HepG2 (cell line): Measurements from ENCODE around the gene CYB5R3. TPM values are rescaled to one million over a fixed set of nuclear protein-coding genes. Genes with fewer than 3 reads are reported as not detected.
"Not testable (repeated sequence)": the region's sequence is repeated elsewhere in the genome, so short reads cannot be mapped to it uniquely, and the experiment has no call there.

Experiments used
- ATAC-seq: fragments of 200-7000 bp; cut with Tn5 transposase; 3 replicates; pipeline ENCODE4 v1.9.1; 2020; ENCODE audit warnings: mild to moderate bottlenecking, moderate library complexity
- BruUV-seq: library from RNA; stranded (reverse); fragments of 400-500 nt; replicated peaks from 2 replicates; lab custom pipeline; 2021; lab: Mats Ljungman, UMichigan
- CTCF ChIA-PET: fragments of 300-600 bp; formaldehyde crosslinking; extraction: SDS; loops from one replicate; lab custom pipeline; 2021; ENCODE audit warnings: low total read pairs, inconsistent platforms, low intra/inter-chr PET ratio; lab: Yijun Ruan, JAX
- POLR2A ChIA-PET: fragments of 350-600 bp; sonication (Branson Sonifier 250); formaldehyde crosslinking; loops from one replicate; lab custom pipeline; 2020; ENCODE audit warnings: antibody characterized with exemption, inconsistent platforms; lab: Yijun Ruan, JAX
- DNase-seq: peaks from one replicate; pipeline ENCODE4 v3.0.0-alpha.2; 2015; ENCODE audit warnings: low spot score
- FAIRE-seq: peaks from 3 replicates; lab custom pipeline; 2011; peaks lifted over from hg19 to GRCh38; lab: Jason Lieb, UNC
- H2AFZ ChIP-seq: one replicate; pipeline ENCODE4 v1.6.1; 2011; ENCODE audit warnings: low read length, inconsistent platforms
- H3K27ac ChIP-seq: fragments of 300-600 bp; 3 replicates; pipeline ENCODE4 v1.8.0; 2011; ENCODE audit warnings: mixed run types, mild to moderate bottlenecking, mixed read lengths, low read length, inconsistent platforms; ENCODE audit not compliant: insufficient read depth; ENCODE audit errors: extremely low read length
- H3K27me3 ChIP-seq, 2 experiments: fragments of 200-600 bp in 1 of 2; 2 replicates in 1 of 2; 3 replicates in 1 of 2; pipeline versions ENCODE4 v1.6.0 to v1.8.0; 2011; ENCODE audit warnings: low read length in 2 of 2, mild to moderate bottlenecking in 2 of 2, moderate library complexity in 2 of 2, inconsistent platforms in 1 of 2; ENCODE audit not compliant: insufficient read depth in 2 of 2, control insufficient read depth in 1 of 2
- H3K36me3 ChIP-seq, 2 experiments: fragments of 200-600 bp in 1 of 2; replicated peaks in 1 of 2; 2 replicates in 1 of 2; 3 replicates in 1 of 2; pipeline versions ENCODE4 v1.5.1 to v1.8.0; 2011; ENCODE audit warnings: low read length in 2 of 2, inconsistent platforms in 1 of 2; ENCODE audit not compliant: insufficient read depth in 2 of 2, control insufficient read depth in 1 of 2
- H3K4me1 ChIP-seq: 2 replicates; pipeline ENCODE4 v1.5.1; 2012; ENCODE audit warnings: low read length, inconsistent platforms; ENCODE audit not compliant: insufficient read depth
- H3K4me2 ChIP-seq: 2 replicates; pipeline ENCODE4 v1.6.0; 2011; ENCODE audit warnings: low read depth, low read length, inconsistent platforms
- H3K4me3 ChIP-seq, 3 experiments: fragments of 200-600 bp in 1 of 3; sonication (generic), shearing (Covaris generic) in 1 of 3; replicated peaks in 1 of 3; 2 replicates each; pipeline ENCODE4 v1.5.1; 2011 to 2016; ENCODE audit warnings: low read length in 3 of 3, inconsistent platforms in 2 of 3, low read depth in 2 of 3, mild to moderate bottlenecking in 2 of 3, control low read depth in 1 of 3, mixed read lengths in 1 of 3; ENCODE audit not compliant: insufficient read depth in 1 of 3
- H3K79me2 ChIP-seq: one replicate; pipeline ENCODE4 v1.6.1; 2011; ENCODE audit warnings: low read length, inconsistent platforms; ENCODE audit not compliant: insufficient read depth
- H3K9ac ChIP-seq: 2 replicates; pipeline ENCODE4 v1.6.0; 2011; ENCODE audit warnings: mild to moderate bottlenecking, low read depth, low read length, inconsistent platforms; ENCODE audit not compliant: insufficient read depth
- H3K9me3 ChIP-seq: 2 replicates; pipeline ENCODE4 v1.5.1; 2012; ENCODE audit warnings: mild to moderate bottlenecking, low read length
- H4K20me1 ChIP-seq: 2 replicates; pipeline ENCODE4 v1.6.0; 2011; ENCODE audit warnings: inconsistent platforms, mild to moderate bottlenecking, low read length, moderate library complexity; ENCODE audit not compliant: insufficient read depth
- EP300 ChIP-seq, 3 experiments: sonication (generic) in 1 of 3; formaldehyde crosslinking in 1 of 3; IDR thresholded peaks; 2 replicates each; pipeline versions ENCODE4 v1.5.1 to v1.6.1; 2011 to 2020; ENCODE audit warnings: low read depth in 2 of 3, low read length in 2 of 3, borderline replicate concordance in 1 of 3, improper control_type of control experiment in 1 of 3, mild to moderate bottlenecking in 1 of 3, missing genetic modification reagents in 1 of 3, moderate library complexity in 1 of 3
- MTF2 ChIP-seq: sonication (generic); formaldehyde crosslinking; IDR thresholded peaks from 2 replicates; pipeline ENCODE4 v1.5.0; 2020; ENCODE audit warnings: missing genetic modification reagents, borderline replicate concordance
- TEAD3 ChIP-seq: optimal IDR thresholded peaks from 2 replicates; pipeline ENCODE3; 2016; ENCODE audit warnings: borderline replicate concordance
- ZBTB42 ChIP-seq: sonication (generic); formaldehyde crosslinking; IDR thresholded peaks from 2 replicates; pipeline ENCODE4 v1.5.0; 2020; ENCODE audit warnings: mild to moderate bottlenecking, missing genetic modification reagents
- ZNF34 ChIP-seq: sonication (generic); formaldehyde crosslinking; IDR thresholded peaks from 2 replicates; pipeline ENCODE4 v1.4.0; 2020; ENCODE audit warnings: mild to moderate bottlenecking, missing genetic modification reagents, borderline replicate concordance
- ZNF430 ChIP-seq: sonication (generic); formaldehyde crosslinking; IDR thresholded peaks from 2 replicates; pipeline ENCODE4 v1.9.0; 2021; ENCODE audit warnings: mild to moderate bottlenecking, missing genetic modification reagents
- ZNF562 ChIP-seq: sonication (generic); formaldehyde crosslinking; IDR thresholded peaks from 2 replicates; pipeline ENCODE4 v1.8.0; 2022; ENCODE audit warnings: missing genetic modification reagents, borderline replicate concordance
- WGBS: methylation state at CpG from one replicate; pipeline ENCODE4 v1.1.6; 2017; ENCODE audit warnings: low lambda C conversion rate; 5-methylcytosine and 5-hydroxymethylcytosine counted together
- in situ Hi-C: cut with HindIII; loops from 2 replicates; pipeline ENCODE4 v1.10.0; 2017; ENCODE audit warnings: low pct_unique_long_range_greater_than_20kb; ENCODE audit not compliant: extremely low pct_ligation_motif_present
- intact Hi-C: fragments of 100-400 bp; cut with micrococcal nuclease; formaldehyde crosslinking; loops from one replicate; pipeline ENCODE4 v1.10.0; 2022; ENCODE audit not compliant: unreplicated experiment
- polyA plus RNA-seq, 8 experiments: library from polyadenylated mRNA; depleted of rRNA in 3 of 8; stranded (reverse) in 7 of 8; unstranded in 1 of 8; fragments of >200 nt; fragmentation: Illumina TruSeq in 4 of 8; extraction: Trizol in 4 of 8; gene quantifications; 2 replicates each; pipeline versions ENCODE4 v1.2.1 to v1.2.3, GENCODE V29; 2011 to 2016; ENCODE audit warnings: low read depth in 4 of 8, missing spikeins in 1 of 8, mixed read lengths in 1 of 8; ENCODE audit not compliant: insufficient read depth in 1 of 8
- total RNA-seq, 5 experiments: library from RNA; depleted of rRNA; stranded (reverse); fragments of >200 nt; fragmentation: Illumina TruSeq; extraction: Trizol; gene quantifications; 2 replicates each; pipeline ENCODE4 v1.2.3, GENCODE V29; 2016; ENCODE audit warnings: low read depth in 1 of 5
- TF ChIP-seq, protein P1 (sequence below): sonication (generic); formaldehyde crosslinking; IDR thresholded peaks from 2 replicates; pipeline ENCODE4 v1.4.0; 2020; ENCODE audit warnings: missing genetic modification reagents
- TF ChIP-seq, protein P2 (sequence below): sonication (generic); formaldehyde crosslinking; IDR thresholded peaks from 2 replicates; pipeline ENCODE4 v1.5.1; 2020; ENCODE audit warnings: mild to moderate bottlenecking, missing genetic modification reagents

CYB5R3 gene
- total and polyA plus RNA-seq, 2 of the 13 experiments (the other 11 are each of a cell fraction or from before 2014, with no cell fraction given), result 32.4 to 305 TPM

DNA sequence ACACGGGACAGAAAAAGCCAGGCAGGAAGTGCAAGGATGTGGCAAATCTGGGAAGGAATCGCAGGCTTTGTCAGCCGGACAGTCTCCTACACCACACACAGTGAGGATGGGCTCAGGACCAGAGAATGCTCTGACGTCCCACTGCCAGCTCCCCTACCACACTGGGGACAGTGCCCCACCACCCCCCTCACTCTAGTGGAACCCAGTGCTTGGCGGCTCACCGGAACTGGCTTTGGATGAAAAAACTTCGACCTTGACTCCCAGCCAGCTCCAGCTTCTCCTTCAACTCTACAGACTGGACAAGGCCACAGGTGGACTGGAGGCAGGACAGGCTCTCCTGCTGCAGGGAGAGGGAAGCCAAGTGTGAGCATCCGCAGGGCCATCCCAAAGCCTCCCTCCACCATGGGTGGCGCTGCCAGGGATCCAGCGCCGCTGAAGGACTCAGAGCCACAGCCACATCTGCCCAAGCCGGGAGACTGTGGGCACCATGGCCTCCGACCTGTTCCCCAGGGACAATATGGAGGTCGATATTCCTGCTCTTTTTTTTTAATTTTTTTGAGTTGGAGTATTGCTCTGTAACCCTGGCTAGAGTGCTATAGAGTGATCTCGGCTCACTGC is 71.5 kb downstream of the CYB5R3 start (continued):
- TF ChIP-seq, protein P1, sequence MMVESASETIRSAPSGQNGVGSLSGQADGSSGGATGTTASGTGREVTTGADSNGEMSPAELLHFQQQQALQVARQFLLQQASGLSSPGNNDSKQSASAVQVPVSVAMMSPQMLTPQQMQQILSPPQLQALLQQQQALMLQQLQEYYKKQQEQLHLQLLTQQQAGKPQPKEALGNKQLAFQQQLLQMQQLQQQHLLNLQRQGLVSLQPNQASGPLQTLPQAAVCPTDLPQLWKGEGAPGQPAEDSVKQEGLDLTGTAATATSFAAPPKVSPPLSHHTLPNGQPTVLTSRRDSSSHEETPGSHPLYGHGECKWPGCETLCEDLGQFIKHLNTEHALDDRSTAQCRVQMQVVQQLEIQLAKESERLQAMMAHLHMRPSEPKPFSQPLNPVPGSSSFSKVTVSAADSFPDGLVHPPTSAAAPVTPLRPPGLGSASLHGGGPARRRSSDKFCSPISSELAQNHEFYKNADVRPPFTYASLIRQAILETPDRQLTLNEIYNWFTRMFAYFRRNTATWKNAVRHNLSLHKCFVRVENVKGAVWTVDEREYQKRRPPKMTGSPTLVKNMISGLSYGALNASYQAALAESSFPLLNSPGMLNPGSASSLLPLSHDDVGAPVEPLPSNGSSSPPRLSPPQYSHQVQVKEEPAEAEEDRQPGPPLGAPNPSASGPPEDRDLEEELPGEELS (CRISPR knock-in tag), result no peak
- TF ChIP-seq MTF2 (CRISPR knock-in tag), result no peak
- no peak for TF ChIP-seq TEAD3 (CRISPR knock-in tag)
- TF ChIP-seq, protein P2, sequence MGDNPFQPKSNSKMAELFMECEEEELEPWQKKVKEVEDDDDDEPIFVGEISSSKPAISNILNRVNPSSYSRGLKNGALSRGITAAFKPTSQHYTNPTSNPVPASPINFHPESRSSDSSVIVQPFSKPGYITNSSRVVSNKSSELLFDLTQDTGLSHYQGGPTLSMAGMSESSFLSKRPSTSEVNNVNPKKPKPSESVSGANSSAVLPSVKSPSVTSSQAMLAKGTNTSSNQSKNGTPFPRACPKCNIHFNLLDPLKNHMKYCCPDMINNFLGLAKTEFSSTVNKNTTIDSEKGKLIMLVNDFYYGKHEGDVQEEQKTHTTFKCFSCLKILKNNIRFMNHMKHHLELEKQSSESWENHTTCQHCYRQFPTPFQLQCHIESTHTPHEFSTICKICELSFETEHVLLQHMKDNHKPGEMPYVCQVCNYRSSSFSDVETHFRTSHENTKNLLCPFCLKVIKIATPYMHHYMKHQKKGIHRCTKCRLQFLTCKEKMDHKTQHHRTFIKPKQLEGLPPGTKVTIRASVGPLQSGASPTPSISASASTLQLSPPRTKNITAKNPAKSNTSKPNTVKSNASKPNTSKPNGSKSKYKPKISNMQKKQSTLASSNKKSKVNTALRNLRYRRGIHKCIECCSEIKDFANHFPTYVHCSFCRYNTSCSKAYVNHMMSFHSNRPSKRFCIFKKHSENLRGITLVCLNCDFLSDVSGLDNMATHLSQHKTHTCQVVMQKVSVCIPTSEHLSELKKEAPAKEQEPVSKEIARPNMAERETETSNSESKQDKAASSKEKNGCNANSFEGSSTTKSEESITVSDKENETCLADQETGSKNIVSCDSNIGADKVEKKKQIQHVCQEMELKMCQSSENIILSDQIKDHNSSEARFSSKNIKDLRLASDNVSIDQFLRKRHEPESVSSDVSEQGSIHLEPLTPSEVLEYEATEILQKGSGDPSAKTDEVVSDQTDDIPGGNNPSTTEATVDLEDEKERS, result no peak
- no peak for TF ChIP-seq ZNF430 (CRISPR knock-in tag)
- no peak for TF ChIP-seq ZNF34 (CRISPR knock-in tag)
- TF ChIP-seq ZBTB42 (CRISPR knock-in tag), result no peak
- no peak for TF ChIP-seq ZNF562
- no peak for TF ChIP-seq EP300 (IDR thresholded peaks at IDR 0.05; ENCODE audit: low read depth in 2 of 2, low read length in 2 of 2)
- no peak for TF ChIP-seq EP300 (CRISPR knock-in tag; IDR thresholded peaks at IDR 0.05; ENCODE audit: borderline replicate concordance)

DNA sequence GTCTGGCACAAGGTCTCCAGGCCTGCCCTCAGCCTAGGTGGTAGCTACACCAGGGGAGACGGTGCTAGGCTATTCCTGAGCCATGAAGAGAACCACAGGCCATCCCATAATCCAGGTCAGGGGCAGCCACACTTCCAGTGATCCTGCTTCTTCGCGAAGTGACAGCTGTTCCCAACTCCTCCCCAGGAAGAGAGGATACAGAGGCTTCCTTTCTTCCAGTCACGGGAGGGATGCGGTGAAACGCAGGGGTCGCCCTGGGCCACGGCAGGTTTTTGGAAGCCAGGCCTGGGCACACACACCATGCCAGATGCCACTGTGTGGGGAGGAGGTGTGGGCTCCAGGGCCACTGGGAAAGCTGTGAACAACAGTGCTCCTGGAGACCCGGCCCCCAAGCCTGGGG is 72.1 kb downstream of the CYB5R3 start:
- H3K79me2 ChIP-seq, H3K9me3 ChIP-seq, H3K4me1 ChIP-seq, in situ Hi-C loops, H3K27ac ChIP-seq, DNase-seq, H3K4me2 ChIP-seq, intact Hi-C loops, H2AFZ ChIP-seq, BruUV-seq, FAIRE-seq, CTCF ChIA-PET, H3K4me3 ChIP-seq, H3K9ac ChIP-seq, ATAC-seq, POLR2A ChIA-PET, H4K20me1 ChIP-seq, H3K27me3 ChIP-seq: not testable (repeated sequence)
- H3K36me3 ChIP-seq, result peaks cover 10 to 24% of the 10 kb centered on the region in 2 experiments; a peak in 4 of 5 replicates
- WGBS, result 97% methylated on average over 5 of the region's 9 CpGs
